Measurements from ENCODE around the gene DPYSL4.

The DPYSL4 gene

DNA sequence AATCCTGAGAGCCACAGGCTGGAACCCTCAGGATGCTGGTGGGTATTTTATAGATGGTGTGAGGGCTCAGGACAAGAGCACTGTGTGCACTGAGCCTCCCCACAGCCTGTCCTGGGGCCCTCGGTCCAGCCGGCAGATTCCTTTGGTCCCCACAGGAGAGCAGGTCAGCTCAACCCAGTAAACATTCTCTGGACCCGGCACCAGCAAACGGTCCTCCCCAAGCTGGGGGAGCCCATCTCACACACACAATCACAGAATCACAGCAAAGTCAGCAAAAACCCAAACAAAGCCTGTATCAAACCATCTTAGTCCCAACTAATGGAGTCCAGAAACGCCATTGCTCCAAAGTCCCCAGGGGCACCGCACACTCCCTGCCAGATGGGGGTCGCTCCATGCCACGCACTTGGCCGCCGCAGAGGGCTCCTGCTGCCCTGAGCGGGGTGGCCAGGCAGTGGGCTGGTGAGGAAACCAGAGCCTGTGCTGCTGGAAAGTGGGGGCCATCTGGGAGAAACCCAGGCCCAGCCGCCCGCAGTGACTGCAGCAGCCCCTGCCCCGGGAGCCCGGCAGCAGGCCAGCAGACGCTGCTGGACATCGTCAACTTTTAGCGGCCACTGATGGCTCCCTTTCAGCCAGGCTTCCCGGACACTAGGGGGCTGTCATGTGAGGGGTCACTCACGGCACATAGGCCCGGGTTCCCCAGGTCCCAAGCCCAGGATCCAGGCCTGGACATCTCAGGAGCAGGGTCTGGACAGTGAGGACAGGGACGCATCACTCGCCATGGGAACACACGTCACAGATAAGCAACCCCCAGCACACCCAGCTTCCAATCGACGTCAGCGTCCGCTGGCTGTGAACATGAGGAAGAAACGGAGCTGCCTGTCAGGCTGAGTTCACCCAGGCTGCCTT is 52.6 kb downstream of the DPYSL4 start:
- in situ Hi-C loops (cut with MboI; ENCODE audit: low sequenced_read_pairs): no loop called here

DNA sequence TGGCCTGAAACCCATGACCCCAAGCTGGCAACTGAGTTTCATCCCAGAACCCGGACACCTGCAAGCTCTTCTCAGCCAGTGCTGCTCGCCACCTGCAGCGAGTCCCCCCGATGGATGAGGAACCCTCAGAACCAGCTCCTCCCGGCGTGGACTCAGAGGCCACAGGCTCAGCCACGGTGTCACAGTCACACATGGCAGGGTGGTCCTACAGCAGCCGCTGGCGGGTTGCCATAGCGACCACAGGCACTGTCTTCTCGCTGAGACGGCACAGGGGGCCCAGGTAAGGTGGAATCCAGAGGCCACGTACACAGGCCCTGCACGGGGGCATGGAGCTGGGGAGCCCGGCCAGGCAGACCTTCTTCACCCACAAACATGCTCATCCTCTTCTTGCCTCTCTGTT is 53.4 kb downstream of the DPYSL4 start:
- in situ Hi-C loops (cut with MboI; ENCODE audit: low sequenced_read_pairs): no loop called here

DNA sequence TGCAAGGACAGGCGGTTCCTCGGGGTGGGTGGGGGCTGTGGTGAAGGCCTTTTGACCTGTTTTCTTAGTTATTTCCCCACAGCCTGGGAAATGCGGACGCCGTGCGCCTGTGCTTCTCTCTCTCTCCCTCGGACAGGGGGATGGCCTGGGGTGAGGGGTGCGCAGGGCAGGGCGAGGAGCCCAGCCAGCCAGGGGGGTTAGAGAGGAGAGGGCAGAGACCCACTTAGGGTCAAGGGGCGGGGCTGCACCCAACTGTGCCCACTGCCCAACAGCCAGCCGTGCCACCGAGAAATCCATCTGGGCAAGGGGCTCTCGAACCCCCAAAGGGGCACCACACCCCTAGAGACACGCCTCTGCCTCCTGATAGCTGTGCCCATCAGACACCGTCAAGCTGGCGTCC is 53.8 kb downstream of the DPYSL4 start:
- in situ Hi-C loops (cut with MboI; ENCODE audit: low sequenced_read_pairs): no loop called here

DNA sequence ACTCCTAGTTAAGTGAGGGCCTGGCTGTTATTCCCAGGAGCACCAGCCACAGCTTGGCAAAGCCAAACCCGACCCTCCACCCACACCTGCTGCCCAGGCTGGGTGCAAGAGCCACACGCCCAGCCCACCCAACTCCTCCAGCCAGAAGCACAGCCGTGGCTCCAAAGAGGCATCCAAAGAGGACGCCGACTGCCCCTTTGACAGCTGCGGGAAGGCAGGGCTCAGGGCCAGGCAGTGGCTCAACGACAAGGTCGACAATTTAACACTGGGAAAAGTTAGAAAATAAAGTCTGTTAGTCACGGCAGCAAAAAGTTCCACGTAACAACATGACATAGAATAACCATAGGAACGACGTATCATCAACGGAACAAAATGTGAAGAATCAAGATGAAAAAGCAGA is 54.3 kb downstream of the DPYSL4 start:
- in situ Hi-C loops (cut with MboI; ENCODE audit: low sequenced_read_pairs): no loop called here

DNA sequence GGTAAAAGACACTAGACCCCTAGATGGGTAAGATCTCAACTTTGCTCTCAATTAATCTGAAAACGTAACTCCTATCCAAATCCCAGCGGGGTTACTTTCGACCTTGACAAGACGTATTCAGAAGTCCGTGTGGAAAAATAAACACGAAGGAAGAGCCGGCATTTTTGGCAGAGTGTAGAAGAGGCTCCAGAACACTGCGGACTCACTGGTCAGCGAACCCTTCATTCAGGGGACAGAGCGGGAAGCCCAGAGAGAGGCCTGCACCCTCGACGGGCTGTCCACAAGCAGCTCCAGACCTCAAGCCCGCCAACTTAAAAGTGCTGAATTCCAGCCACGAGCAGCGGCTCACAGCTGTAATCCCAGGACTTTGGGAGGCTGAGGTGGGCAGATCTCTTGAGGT is 54.7 kb downstream of the DPYSL4 start:
- in situ Hi-C loops (cut with MboI; ENCODE audit: low sequenced_read_pairs): no loop called here

DNA sequence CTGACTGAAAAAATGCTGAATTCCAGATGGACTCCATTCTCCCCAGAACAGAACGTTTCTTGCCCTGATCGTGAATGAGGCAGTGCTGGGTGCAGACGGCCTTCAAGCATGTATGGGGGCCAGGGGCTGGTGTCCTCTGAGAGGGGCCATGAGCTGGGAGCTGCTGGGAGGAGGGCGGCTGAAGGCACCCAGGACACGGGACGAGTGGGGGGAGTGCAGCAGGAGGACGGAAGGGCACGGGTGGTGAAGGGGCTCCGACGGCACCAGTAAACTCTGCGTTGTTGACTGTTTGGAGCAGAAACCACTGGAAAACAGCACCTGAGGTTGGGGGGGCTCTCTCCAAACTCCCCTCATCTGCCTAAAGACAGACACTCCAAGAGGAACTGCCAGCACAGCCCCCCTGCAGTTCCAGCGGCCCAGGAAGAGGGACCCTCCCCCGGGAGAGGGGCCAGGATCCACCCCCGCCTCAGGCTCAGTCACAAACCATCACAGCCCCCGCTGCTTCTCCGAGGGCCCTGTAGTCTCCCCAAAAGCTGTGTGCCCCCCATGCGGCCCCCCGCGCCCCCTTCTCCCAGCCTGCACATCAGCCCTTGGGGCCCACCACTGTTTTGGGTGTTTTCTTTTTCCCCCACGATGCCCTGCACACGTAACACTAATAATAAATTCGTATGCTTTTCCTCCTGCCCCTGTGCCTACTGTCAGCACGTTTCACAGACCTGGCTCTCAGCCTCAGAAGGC is 55.5 kb downstream of the DPYSL4 start:
- in situ Hi-C loops (cut with MboI; ENCODE audit: low sequenced_read_pairs): no loop called here

DNA sequence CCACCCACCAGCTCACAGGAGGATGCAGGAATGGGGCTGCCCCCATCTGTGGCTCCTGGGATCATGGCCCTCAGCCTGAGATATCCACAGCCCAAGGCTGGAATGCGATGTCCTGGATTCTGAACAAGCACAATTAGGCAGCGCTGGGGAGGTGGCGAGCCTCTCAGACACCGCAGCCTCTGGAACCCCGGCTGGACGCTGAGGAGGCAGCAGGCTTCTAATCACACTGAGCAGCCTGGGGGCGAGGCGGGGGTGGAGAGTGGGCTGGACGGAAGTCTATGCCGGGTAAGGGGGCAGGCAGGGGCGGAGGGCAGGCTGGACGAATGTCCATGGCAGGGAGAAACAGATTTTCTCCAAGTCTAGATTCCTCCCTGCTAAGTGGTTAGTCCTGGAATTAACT is 56.4 kb downstream of the DPYSL4 start:
- in situ Hi-C loops (cut with MboI; ENCODE audit: low sequenced_read_pairs): no loop called here

DNA sequence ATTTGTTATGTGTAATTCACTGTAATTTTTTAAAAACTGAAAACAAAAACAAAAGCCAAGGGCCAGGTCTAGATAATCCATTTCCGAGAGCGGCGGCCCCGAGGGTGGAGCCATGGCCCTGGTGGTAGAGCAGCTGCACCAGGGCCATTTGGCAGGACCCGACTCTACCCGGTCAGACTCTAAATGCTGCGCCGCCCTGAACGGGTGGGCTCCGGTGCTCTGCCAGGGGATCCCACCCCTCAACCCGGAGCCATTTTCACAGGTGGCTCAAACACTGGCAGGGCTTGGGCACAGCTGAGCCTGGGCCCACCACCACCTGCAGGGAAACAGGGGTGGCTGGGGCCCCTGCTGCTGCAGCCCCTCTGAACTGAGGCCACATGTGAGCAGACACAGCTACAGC is 56.9 kb downstream of the DPYSL4 start:
- in situ Hi-C loops (cut with MboI; ENCODE audit: low sequenced_read_pairs): no loop called here

DNA sequence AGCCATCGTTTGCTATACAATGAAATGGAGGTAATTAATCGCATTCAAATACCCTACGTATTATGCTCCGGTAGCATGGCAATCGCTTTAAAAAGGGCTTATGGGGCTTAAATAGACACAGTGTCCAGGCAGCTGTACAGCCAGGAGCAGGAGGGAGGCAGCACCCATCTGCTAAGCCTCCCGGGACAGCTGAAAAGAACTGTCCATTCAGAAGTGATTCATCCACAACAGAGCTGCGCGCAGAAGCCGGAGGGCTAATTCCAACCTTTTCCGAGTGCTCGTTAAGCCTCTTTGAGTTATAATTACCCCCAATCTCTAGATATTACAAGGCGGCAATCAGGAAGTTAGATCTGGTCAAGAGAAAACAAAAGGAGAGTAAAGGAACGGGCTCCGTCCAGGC is 58.3 kb downstream of the DPYSL4 start:
- in situ Hi-C loops (cut with MboI; ENCODE audit: low sequenced_read_pairs): no loop called here

DNA sequence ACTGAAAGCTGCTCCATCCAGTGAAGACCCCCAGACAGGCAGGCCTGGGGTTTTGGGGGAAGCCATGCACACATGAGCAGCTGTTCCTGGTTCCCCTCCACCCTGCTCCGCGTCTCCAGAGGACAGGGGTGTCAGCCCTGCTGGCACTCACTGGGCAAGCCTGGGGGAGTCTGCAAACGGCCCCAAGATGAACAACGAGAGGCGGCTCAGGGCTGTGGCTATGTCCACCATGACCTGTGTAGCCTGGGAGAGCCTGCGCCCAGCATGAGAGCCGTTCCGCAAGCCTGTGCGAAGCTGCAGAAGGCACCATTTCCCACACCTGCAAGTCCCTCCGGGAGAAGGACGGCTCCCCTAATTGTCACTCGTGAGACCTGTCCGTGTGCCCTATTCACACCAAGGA is 59.5 kb downstream of the DPYSL4 start:
- in situ Hi-C loops (cut with MboI; ENCODE audit: low sequenced_read_pairs): no loop called here

DNA sequence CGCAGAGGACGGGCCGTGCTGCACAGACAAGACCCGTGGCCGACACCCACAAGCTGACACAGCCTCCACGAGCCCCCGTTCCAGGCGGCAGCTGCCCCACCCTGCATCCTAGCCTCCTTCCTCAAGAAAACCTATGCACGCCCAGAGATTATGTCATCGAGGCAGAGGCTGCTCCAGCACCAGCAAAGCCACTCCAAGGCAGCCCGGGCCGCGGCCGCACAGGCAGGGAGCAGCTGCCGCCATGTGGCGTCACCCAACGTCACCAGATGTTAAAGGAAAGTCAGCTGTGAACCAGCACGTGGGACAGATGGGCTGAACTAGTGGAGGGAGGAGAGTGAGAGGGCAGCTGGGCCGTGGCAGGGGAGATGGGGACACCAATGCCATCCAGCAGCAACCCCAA is 61.2 kb downstream of the DPYSL4 start:
- in situ Hi-C loops (cut with MboI; ENCODE audit: low sequenced_read_pairs): no loop called here

DNA sequence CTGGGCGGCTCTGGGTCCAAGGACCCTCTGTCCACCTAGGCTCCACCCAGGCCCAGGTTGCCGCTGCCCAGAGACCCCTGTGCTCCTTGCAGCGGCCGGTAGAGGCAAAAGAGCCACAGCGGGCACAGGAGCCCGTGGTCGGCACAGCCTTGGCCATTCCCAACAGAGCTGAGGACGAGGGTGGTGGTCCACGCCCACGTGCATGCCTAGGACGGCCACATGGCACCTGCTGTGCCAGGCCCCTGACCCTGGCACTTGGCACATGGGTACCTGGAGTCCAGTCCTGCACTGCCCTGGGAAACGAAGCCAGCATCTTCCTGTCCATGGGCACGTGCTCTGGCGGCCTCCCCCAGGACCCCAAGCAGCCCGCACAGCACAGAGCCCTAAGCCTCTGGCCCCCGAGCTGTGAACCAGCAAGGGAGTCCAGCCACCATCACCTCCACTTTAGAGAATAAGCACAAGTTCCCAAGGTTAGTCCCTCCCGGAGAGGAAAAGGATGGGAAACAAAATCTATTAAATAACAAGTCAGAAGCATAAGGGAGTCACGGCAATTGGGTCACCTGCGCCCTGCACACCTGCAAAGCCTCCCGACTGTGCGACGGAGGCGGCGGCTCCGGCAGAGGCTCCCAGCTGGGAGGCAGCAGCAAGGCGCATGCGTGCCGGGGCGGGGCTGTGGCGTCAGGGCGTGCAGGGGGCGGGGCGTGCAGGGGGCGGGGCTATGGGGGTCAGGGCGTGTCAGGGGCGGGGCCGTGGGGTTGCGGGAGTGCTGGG is 61.9 kb downstream of the DPYSL4 start:
- in situ Hi-C loops (cut with MboI; ENCODE audit: low sequenced_read_pairs): no loop called here

DNA sequence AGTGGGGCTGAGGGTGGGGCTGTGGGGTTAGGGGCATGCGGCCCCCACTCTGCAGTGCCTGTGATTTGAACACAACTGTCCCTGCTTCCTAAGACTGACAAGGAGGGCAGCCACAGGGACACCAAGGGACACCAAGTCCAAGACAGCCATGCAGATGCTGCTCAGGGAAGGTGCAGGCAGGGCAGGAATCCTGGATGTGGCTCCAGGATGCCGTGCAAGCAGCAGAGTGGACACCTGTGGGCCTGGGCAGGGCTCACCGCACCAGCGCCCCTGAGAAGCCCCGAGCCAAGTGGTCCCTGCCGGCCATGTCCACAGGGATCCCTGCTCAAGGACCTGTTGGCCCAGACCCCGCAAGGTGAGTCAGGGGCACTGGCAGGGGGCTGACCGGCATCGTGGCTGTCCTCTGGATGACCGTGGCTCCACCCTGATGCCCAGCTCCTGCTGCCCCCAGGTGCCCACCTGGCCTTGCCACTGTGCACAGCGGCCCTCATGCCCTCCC is 62.5 kb downstream of the DPYSL4 start:
- in situ Hi-C loops (cut with MboI; ENCODE audit: low sequenced_read_pairs): no loop called here

DNA sequence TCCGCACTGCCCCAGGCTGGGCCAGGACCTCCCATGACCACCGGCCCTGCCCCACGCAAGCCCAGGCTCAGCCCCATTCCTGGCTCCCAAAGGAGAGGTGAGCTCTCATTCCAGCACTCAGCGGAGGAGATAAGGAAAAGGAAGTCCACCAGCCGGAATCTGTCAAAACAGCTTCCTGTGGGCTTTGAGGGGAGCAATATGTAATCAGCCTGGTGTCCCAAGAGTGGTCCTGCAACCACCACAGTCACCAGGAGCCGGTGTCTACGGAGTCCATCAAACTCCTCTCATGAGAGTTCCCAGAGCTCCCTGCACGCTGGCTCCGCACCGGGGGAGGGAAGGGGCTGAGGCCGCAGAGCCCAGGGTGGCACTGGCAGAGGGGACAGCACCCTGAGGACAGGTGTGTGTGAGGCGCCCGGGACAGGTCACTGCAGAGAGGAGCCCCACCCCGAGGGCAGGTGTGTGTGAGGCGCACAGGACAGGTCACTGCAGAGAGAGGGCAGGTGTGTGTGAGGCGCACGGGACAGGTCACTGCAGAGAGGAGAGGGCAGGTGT is 63.2 kb downstream of the DPYSL4 start:
- in situ Hi-C loops (cut with MboI; ENCODE audit: low sequenced_read_pairs): no loop called here

DNA sequence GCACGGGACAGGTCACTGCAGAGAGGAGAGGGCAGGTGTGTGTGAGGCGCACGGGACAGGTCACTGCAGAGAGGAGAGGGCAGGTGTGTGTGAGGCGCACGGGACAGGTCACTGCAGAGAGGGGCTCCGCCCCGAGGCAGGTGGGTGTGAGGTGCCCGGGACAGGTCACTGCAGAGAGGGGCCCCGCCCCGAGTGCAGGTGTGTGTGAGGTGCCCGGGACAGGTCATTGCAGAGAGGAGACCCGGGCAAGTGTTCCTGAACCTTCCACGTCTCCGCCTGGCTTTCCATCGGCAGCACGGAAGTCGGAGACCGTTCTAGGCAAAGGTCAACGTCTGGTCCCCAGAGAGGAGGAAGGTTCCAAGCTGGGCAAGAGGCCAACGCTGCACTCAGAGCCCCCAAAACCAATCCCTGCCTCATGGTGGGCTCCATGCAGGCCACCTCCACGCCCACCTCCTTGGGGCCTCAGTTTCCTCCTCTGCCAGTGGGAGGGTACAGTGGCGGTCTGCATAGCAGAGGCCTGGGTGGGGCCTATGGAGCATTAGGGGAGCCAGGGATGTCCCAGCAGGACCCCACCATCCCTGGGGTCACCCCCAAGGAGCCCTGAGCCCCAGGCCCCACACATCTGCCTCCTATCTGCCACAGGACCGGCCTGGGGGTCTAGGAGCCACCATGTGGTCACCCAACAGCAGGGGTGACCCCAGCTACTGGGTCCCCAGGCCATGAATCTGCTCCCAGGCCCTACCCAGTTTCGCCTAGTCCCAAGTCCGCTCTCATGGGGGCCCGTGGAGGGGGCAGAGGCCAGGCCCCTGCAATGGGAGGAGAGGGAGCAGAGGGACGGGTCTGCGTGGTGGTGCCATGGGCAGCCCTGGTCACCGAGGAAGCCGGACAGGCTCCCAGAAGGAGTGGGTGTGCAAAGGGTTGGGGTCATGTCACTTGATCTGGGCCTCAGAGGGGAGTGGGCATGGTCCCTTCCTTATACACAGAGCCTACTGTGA is 64.0 kb downstream of the DPYSL4 start:
- in situ Hi-C loops (cut with MboI; ENCODE audit: low sequenced_read_pairs): no loop called here

DNA sequence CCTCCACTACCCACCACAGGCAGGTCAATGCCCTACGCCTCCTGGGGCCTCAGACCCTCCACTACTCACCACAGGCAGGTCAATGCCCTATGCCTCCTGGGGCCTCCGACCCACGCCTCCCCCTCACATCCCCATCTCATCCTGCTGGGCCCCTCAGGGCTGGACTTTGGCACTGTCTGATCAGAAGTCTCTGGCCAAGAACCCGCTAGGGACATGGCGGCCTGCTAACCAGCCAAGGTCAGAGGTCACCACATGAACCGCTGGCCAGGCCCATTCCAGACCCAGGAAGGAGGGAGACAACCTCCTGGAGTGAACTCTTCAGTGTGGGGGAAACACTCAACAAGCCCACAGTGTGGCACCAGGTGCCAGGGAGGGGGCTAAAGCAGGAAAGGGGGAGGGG is 65.2 kb downstream of the DPYSL4 start:
- in situ Hi-C loops (cut with MboI; ENCODE audit: low sequenced_read_pairs): no loop called here

DNA sequence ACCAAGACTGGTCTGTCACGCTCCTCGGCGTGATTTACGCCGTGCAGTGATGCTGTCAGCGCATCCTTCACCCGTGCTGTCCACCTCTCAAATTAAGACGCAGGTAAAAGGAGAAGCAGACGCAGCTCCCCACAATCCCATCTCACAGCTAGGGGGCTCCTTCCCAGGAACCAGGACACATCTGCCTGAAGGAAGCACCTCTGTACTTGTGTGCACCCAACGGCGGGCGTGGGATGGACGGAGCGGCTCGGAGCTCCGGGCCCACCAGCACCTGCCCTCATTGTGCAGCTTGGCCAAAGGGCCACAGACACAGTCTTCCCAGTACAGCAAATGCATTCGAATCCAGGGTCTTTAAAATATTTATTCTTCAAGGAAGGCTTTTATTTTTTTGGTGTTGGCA is 65.7 kb downstream of the DPYSL4 start:
- in situ Hi-C loops (cut with MboI; ENCODE audit: low sequenced_read_pairs): no loop called here

DNA sequence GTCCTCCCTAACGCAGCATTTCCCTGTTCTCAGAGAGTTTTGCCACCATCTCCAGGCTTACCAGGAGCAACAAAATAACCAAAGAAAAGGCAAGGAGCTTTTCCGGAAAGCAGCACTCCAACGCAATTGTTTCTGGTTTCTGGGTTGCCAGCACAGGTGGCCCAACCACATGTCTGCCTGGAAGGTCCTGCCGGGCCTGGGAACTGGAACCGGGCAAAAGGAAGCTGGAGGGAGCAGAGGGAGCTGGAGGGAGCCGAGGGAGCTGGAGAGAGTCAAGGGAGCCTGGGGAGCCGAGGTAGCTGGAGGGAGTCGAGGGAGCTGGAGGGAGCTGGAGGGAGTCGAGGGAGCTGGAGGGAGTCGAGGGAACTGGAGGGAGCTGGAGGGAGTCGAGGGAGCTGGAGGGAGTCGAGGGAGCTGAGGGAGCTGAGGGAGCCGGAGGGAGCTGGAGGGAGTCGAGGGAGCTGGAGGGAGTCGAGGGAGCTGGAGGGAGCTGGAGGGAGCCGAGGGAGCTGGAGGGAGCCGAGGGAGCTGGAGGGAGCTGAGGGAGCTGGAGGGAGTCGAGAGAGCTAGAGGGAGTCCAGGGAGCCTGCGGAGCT is 66.4 kb downstream of the DPYSL4 start:
- in situ Hi-C loops (cut with MboI; ENCODE audit: low sequenced_read_pairs): no loop called here

DNA sequence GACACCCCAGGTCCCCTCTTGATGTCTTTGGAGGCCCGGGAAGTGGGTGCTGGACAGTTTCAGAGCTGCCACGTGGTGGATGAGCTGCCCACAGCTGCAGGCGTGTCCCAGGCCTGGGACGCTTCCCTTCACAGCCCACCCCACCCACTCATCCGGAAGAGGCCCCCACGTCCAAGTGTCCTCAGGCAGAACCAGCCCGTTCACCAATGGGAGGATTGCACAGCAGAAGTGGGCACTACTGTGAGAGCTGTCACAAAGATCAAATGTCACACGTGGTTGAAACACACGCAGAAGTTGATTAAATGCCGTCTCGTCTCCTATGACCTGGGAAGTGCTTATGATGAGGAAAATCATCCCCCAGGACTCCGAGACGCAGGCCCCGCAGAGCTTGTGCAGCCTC is 68.1 kb downstream of the DPYSL4 start:
- in situ Hi-C loops (cut with MboI; ENCODE audit: low sequenced_read_pairs): no loop called here
